HG02884 (cell line): ENCODE measurements around the gene KLRK1.
"Not testable (repeated sequence)": the region's sequence is repeated elsewhere in the genome, so short reads cannot be mapped to it uniquely, and the experiment has no call there.

Source experiments
- ATAC-seq: cut with Tn5 transposase; IDR thresholded peaks from one replicate; pipeline ENCODE4 v1.9.1; 2021; ENCODE audit warnings: mild to moderate bottlenecking, moderate library complexity; ENCODE audit not compliant: unreplicated experiment

Gene KLRK1

DNA sequence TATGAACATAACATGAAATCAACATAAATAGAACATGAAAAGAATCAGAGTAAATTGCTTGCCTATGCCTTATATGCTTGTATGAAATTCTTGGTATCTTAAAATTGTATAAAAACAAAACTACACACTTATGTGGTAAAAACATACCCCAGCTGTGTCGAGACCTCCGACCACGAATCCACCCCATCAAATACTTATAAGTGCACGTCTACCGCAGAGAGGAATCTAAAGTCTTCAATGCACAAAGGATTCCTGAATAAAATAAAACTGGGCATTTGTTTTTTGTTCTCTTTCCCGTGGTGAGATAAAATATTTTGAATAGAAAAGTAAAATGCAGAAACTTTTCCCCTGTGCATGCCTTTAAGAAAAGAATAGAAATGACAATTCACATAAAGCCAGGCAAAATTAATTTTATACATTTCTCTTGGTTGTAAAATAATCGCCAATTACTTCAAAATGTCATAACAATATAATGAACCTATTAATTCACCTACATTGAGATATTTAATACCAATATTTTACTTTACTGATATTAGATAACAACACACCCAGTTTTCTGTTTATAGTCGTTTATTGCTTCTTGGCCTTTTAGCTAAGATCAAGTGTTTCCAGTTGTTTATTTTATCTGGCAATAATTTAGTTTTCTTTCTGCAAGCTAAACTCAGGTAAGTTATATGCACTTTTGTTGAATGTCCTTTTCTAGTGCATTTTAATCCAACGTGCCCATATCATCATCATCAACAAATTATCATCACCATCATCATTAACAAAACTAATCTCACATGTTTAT, 1.0 kb downstream of the KLRK1 start:
- no peak for ATAC-seq

DNA sequence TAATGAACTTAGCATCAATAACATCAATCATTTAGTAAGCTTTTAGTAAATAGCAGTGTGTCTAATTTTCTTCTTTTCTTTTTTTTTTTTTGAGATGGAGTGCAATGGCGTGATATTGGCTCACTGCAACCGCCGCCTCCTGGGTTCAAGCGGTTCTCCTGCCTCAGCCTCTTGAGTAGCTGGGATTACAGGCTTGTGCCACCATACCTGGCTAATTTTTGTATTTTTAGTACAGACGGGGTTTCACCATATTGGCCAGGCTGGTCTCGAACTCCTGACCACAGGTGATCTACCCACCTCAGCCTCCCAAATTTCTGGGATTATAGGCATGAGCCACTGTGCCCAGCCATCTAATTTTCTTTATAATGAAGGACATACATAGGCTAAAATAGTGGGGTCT, 2.3 kb downstream of the KLRK1 start:
- not testable (repeated sequence) for ATAC-seq

DNA sequence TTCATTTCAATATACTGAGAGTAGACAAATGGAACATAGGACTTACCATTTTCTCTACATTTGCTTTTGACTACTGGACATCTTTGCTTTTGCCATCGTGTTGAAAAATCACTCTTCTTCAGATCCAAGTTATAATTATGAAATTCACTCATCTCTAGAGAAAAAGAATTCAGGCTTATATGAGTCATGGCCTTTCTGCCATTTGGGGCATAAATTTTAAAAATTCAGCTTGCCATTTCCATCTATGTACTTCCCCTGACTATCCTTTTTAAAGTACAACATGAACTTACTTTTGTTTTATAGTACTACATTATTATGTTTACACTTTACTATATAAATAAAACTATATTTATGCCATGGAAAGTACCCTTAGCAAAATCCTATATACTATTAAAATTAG, 3.0 kb downstream of the KLRK1 start:
- no peak for ATAC-seq

DNA sequence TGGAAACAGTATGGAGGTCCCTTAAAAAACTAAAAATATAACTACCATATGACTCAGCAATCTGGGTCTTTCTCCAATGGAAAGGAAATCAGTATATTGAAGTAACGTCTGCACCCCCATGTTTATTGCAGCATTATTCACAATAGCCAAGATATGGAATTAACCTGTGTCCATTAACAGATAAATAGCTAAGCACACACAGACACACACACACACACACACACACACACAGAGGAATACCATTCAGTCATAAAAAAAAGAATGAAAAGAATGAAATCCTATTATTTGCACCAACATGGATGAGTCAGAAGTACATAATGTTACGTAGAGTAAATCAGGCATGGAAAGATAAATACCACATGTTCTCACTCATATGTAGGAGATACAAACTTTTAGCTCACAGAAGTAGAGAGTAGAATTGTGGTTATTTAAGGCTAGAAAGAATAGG, 4.7 kb downstream of the KLRK1 start:
- ATAC-seq: no peak

DNA sequence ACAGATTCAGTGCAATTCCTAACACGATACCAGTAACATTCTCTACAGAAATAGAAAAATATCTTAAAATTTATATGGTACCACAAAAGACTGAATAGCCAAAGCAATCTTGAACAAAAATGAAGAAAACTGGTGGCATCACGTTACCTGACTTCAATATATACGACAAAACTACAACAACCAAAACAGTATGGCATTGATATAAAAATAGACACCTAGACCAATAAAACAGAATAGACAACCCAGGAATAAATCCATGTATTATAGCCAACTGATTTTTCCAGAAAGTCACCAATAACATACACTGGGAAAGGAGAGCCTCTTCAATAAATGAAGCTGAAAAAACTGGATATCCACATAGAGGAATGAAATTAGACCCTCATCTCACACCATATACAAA, 5.7 kb downstream of the KLRK1 start:
- ATAC-seq: no peak

DNA sequence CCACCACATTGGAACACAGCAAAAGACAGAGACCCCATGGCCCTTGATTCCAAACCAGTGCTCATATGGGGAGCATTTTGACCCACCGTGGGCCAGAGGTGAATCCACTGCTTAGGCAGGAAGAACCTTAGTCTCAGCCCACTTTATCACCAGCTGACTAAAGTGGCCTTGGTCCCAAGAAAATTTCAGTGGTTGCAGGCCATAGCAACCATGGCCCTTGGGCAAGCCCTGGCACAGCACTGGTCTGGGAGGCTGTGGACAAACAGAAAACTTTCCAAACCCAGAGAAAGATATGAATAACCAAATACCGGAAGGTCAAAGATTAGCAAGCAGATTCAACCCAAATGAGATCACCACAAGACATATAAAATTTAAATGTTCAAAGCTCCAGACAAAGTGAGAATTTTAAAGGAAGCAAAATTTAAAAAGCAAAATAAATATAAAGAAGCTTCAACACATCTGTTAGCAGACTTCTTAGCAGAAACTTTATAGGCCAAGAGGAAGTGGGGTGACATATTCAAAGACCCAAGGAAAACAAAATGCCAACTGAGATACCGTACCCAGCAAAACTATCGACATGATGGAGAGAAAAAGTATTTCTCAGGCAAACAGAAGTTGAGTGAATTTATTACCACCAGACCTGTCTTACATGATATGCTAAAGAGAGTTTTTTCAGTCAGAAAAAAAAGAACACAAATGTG, 7.8 kb downstream of the KLRK1 start:
- no peak for ATAC-seq

DNA sequence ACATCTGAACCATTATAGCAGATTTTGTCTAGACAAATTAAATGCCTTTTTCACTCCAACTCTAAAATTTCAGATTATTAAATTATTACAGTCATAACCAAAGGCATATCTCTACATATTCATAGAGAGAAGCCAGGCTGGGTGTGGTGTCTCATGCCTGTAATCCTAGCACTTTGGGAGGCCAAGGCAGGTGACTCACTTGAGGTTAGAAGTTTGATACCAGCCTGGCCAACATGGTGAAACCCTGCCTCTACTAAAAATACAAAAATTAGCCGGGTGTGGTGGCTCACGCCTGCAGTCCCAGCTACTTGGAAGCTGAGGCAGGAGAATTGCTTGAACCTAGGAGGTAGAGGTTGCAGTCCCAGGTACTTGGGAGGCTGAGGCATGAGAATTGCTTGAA, 11.1 kb downstream of the KLRK1 start:
- ATAC-seq: not testable (repeated sequence)

DNA sequence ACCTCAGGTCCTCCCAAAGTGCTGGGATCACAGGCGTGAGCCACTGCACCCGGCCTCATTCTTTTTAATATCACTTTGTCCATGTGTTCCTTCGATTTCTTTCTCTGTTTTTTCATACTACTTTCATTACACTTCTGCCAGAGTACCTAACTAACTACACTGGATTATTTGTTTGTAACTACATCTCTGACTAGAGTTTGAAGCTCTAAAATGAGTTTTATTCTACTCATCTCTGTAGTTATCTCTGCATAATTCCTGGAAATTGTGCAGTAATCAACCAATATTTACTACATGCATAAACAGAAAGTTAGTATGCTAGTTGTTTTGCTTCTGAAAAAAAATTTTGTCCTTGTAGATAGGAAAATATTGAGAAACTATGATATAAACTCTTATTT, 15.2 kb downstream of the KLRK1 start:
- no peak for ATAC-seq

DNA sequence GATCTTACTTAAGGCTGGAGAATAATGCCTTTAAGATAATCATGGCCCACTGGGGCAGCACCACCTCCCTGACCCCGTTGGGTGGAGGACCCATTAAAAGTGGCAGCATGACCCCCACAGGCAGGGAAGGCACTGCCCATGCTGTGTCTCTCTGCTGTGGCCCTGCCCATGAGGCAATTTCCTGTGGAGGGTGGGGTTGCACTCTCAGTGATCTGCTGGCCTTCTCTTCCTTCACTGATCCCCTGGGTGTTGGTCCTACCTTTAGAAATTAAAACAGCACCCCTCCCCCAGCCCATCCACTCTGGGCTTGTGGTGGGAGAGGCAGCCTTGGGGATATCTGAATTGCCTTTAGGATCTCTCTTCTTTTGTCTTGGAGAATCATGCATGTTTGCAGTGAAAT, 17.3 kb downstream of the KLRK1 start:
- no peak for ATAC-seq

DNA sequence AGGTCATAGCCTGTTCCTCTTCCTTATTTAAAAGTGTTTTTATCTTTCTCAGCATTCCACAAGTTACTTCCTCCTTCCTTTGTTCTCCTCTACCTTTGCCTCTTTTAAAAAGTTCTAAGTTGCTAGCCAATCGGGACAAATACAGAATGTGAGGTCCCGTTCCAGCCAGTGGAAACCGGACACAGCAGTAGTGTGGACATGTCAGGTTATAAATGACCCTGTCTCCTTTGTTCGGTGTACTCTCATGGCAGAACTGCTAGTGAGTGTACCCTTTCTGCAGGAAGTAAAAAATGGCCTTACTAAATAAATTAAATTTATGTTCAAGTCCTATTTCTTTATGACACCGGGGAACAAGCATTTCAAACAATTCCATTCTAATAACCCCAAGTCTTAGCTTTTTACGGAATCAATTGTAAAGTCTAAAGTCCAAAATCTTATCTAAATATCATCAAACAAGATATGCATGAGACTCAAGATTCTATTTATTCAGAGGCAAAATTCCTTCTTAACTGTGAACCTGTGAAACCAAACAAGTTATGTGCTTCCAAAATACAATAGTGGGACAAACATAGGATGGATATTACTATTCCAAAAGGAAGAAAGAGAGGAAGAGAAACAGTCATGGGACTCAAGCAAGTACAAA, 17.8 kb downstream of the KLRK1 start:
- not testable (repeated sequence) for ATAC-seq

DNA sequence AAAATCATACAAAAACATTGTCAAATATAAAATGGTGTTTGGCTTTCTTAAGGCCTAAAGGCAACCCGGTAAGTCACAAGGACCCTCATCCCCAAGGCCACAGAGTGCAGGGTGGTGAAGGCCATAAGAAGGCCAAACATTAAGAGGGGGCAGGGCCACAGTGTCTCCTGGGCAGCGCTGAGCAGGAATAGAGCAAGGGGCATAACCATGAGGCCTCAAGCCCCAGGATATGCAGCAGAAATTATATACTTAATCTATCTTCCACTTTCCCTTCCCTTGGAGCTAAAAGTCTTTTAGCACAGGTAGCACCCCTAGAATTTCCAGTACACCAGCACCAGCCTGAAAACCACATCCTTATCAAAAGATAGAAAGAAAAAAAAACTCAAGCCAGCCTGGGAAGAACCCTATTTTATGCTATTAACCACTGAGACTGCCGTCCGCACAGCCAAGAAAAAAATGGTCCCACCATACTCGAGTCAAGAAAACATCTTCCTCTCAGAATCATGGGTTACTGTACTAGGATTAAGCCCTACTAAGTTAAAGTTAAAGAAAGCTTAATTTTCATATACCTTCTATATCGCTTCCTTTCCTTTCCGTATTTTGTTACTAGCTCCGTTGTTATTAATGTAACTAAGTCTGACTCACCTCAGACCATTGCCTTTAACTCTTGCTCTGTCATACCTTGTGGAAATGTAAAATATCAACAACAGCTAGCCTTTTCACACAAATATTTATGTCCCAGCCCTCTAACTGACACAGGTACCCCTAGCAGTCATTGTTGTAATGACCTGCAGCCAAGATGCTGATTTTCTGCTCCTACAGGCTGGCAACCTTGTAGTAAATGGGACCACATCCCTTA, 20.1 kb downstream of the KLRK1 start:
- no peak for ATAC-seq

DNA sequence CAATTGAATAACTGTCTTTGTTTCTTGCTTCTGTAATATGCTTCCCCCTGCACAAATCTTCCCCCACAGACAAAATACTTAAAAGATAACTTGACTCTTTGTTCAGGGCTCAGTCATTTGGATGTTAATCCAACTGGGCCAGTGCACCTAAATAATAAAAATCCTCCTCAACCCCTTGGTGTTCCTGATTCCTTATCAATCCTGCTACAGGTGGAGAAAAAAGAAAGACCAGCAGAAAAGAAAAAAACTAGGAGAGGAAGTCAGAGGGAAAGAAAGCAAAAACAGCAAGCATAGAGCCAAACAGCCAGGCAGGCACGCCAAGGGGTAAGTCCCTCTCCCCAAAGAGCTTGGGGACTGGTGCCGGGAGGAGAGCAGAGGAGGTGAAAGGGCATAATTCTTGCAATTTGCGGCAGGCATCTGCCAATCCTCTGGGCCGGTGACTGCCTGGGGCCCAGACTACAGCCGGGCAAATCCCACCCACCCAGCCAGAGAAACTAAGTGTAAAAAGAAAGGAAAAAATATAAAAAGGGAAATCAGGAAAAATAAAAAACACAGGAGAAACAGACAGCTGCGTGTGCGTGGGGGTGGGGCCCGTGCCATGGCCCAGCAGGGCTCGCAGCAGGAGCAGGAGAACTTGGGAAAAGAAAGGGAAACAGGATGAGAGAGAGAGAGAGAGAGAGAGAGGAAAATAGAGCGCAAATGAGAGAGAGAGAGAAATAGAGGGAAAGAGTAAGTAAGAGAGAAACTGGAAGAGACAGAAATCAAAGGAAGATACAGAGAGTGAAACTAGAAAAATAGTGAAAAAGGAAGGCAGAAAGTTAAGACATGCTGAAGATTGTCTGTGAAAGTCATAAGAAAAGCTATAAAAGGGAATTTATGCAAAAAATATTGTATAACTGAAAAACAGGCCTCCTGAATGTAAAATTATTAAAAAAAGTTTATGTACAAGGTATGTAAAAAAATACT, 21.4 kb downstream of the KLRK1 start:
- no peak for ATAC-seq

DNA sequence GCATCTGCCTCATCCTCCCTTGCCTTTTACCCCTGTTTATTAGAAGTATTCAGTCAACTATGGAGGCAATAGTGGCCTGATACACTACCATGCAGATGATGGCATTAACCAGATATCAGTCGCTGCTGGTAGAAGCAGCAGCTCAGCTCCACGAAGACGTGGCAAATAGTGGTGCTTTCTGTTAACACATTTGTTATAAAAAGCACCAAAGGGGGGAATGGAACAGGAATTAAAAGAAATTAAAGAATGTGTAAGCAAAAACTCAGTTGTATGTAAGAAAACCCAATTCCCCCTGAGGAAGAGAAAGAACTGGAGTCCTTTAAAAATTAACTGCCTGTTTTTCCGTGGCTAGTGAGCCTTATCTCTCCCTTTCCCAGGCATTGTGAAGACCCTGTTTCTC, 22.1 kb downstream of the KLRK1 start:
- ATAC-seq: not testable (repeated sequence)

DNA sequence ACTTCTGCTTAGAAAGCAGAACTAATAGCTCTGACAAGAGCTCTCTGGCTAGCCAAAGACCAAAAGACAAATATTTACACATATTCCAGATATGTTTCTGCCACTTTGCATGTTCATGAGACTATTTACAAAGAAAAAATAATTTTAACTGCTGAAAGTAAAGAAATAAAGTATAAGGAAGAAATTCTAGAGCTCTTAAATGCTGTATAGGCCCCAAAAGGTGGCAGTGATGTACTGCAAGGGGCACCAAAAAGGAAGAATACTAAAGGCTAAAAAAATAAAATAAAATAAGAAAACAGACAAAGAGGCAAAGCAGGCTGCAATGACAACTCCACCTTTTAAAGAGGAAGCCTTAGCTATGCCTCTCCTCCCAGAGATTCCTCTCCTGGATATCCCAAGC, 23.0 kb downstream of the KLRK1 start:
- no peak for ATAC-seq

DNA sequence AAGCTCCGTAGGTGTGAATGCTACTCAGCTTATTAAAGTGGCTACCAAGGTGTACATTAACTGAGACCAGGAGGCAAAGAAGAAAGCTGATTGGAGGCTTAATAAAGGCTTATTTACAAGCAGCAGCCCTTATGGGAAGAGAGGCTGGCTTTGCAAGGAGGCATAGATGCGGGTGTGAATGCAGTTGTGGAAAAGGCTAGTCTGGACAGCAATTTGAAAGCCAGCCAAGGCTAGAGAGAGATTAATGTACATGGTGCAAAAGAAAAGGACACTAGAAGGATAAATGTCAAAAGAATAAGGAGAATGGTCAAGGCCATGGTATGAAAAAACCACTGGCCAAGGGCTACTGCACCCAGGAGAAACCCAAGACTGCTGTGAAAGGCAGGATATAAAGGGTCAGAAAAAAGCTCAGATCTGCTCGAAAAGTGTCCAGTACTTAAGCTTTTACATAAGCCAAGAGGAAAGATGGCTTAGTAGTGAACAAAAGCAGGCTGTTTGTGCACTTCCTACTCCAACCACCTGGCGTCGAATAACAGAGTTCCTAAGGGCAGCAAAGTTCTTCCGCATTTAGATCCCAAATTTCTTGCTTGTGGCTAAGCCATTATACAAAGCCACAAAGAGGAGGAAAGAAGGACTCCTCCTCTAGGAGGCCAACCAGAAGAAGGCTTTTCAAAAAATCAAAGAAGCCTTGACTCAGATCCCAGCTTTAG, 24.0 kb downstream of the KLRK1 start:
- ATAC-seq: no peak

DNA sequence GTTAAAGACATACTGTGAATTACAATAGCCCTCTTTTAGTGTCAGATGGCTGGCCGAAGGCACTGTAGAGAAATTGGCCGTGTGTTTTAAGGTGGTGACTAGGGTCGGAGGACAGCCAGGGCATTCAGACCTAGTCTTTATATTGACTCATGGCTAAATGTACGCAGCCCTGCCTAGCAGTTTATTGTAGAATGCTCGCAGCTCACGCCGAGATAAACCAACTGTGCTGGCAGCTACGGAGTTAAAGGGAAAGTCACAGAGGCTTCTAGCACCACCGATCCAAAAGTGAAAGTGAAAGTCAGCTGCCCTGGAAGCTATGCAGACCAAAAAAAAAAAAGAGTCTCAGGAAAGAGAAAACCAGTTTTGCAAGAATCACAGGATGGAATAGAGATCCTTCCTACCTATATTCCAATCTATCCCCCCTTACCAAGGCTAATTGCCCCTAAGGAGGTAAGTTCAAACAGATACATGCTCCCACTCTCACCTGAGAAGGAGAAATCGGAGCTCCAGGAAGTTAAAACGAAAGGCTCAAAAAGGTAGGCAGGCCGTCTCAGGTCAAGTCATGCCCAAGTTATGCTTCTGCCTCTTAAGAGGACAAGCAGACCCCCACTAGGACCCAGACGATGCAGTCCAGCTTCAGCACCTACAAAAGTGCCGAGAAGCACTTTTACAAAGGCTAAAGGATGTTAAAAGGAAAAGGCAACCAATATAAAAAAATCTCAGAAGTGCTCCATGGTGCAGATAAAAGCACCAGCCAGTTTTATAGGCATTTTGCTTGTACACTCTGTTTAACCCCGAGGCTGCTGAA, 24.8 kb downstream of the KLRK1 start:
- peak; percentile 39 for ATAC-seq

DNA sequence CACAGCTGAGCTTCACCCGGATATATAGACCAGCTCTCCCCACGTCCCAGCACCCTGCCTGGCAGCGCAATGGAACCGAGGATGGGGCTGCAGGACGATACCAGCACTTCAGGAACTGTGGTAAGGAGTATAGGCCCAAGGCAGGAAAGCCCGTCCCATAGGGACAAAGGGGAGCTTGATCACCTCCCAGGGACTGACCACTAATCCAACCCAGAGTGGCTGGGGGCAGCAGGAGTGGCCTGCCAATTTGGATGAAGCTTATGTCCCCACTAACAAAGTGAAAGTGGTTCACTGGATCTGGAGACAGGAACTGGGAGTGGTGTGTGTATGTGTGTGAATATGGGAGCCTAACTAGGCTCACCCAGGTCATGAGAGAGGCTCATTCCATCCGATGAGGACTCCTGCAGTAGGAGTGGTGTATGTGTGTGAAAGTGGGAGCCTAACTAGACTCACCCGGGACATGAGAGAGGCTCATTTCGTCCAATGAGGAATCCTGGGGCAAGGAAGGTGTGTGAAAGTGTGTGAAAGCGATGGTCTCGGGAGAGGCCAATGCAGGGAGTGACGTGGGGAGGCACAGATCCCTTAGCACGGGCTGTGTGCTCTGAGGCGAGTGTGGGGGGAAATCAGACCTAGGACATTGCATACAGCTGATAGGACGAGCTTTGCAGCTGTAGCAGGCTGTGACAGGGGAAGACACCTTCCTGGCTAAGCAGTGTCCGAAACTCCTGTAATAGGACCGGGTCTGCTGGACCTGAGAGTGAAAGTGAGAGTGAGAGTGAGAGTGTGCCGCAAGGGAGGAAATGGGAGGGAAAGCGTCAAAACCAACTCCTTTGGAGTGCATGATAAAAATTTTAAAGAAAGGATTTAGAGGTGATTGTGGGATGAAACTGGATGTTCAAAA, 25.7 kb downstream of the KLRK1 start:
- ATAC-seq: peak; percentile 85

DNA sequence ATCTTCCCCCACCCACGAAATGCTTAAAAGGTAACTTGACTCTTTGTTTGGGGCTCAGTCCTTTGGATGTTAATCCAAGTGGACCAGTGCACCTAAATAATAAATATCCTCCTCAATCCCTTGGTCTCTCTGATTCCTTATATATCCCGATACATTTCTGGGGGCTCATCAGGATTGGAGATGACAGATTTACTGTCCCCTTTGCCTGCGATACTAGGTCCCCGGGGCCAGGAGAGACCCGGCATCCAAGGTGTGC, 26.3 kb downstream of the KLRK1 start:
- no peak for ATAC-seq
